HEK293 (cell line): ENCODE data around the gene ABHD17C.

ENCODE experiments used
- HOXC10 ChIP-seq: sonication (generic); formaldehyde crosslinking; IDR thresholded peaks from 2 replicates; pipeline ENCODE4 v1.8.1; 2023; ENCODE audit warnings: mild to moderate bottlenecking, missing genetic modification reagents
- ZBTB17 ChIP-seq: fragments of 450-650 bp; formaldehyde crosslinking; IDR thresholded peaks from 2 replicates; pipeline ENCODE4 v1.5.1; 2016; ENCODE audit warnings: missing biosample characterization, missing genetic modification characterization
- ZEB2 ChIP-seq: fragments of 450-650 bp; formaldehyde crosslinking; IDR thresholded peaks from 2 replicates; pipeline ENCODE4 v1.5.1; 2016; ENCODE audit warnings: missing biosample characterization, missing genetic modification characterization
- ZFP37 ChIP-seq: fragments of 450-650 bp; formaldehyde crosslinking; IDR thresholded peaks from 2 replicates; pipeline ENCODE4 v1.5.1; 2016; ENCODE audit warnings: missing biosample characterization, missing genetic modification characterization
- ZNF274 ChIP-seq, 2 experiments: fragments of 200-500 bp in 1 of 2; fragments of 450-650 bp in 1 of 2; sonication (Bioruptor generic) in 1 of 2; formaldehyde crosslinking in 1 of 2; IDR thresholded peaks; 2 replicates each; pipeline versions ENCODE4 v1.5.1 to v1.6.1; 2014 to 2016; ENCODE audit warnings: borderline replicate concordance in 1 of 2, inconsistent platforms in 1 of 2, low read length in 1 of 2, missing biosample characterization in 1 of 2, missing genetic modification characterization in 1 of 2
- ZNF341 ChIP-seq: fragments of 450-650 bp; formaldehyde crosslinking; IDR thresholded peaks from 2 replicates; pipeline ENCODE4; 2016; ENCODE audit warnings: low read depth, missing biosample characterization, missing genetic modification characterization
- ZNF501 ChIP-seq: fragments of 450-650 bp; formaldehyde crosslinking; IDR thresholded peaks from 2 replicates; pipeline ENCODE4 v1.5.1; 2016; ENCODE audit warnings: missing biosample characterization, missing genetic modification characterization
- ZNF76 ChIP-seq: fragments of 450-650 bp; formaldehyde crosslinking; IDR thresholded peaks from 2 replicates; pipeline ENCODE4; 2016; ENCODE audit warnings: low read depth, missing biosample characterization, missing genetic modification characterization, borderline replicate concordance
- ZNF785 ChIP-seq: fragments of 450-650 bp; formaldehyde crosslinking; IDR thresholded peaks from 2 replicates; pipeline ENCODE4 v1.5.1; 2016; ENCODE audit warnings: missing biosample characterization, missing genetic modification characterization
- ZNF792 ChIP-seq: fragments of 450-650 bp; formaldehyde crosslinking; IDR thresholded peaks from 2 replicates; pipeline ENCODE4 v1.5.1; 2016; ENCODE audit warnings: missing biosample characterization, missing genetic modification characterization
- TF ChIP-seq, protein P1 (sequence below): fragments of 450-650 bp; formaldehyde crosslinking; IDR thresholded peaks from 2 replicates; pipeline ENCODE4 v1.5.1; 2016; ENCODE audit warnings: missing biosample characterization, missing genetic modification characterization, low read depth
- TF ChIP-seq, protein P2 (sequence below): fragments of 450-650 bp; formaldehyde crosslinking; IDR thresholded peaks from 2 replicates; pipeline ENCODE4 v1.5.1; 2016; ENCODE audit warnings: missing biosample characterization, missing genetic modification characterization
- TF ChIP-seq, protein P3 (sequence below): fragments of 450-650 bp; formaldehyde crosslinking; IDR thresholded peaks from 2 replicates; pipeline ENCODE4 v1.5.1; 2016; ENCODE audit warnings: missing biosample characterization, missing genetic modification characterization
- TF ChIP-seq, protein P4 (sequence below): IDR thresholded peaks from 2 replicates; pipeline ENCODE4 v1.6.1; 2011; ENCODE audit warnings: mild to moderate bottlenecking, low read depth, low read length, borderline replicate concordance

DNA sequence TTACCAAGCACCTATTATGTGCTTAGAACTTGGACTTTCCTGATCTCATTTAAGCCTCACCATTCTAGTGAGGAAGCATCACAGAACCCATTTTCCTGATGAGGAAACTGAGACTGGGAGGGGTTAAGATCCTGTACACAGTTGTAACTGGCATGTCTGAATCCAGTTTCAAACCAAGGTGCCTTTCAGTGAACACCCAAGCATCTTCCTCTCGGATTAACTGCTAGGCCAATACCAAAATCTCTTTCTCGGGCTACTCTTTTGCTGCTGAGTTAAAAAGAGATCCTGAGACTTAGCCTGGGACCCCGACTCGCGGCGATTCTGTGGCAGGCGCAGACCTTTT is 83.5 kb downstream of the ABHD17C start:
- TF ChIP-seq, protein P1, sequence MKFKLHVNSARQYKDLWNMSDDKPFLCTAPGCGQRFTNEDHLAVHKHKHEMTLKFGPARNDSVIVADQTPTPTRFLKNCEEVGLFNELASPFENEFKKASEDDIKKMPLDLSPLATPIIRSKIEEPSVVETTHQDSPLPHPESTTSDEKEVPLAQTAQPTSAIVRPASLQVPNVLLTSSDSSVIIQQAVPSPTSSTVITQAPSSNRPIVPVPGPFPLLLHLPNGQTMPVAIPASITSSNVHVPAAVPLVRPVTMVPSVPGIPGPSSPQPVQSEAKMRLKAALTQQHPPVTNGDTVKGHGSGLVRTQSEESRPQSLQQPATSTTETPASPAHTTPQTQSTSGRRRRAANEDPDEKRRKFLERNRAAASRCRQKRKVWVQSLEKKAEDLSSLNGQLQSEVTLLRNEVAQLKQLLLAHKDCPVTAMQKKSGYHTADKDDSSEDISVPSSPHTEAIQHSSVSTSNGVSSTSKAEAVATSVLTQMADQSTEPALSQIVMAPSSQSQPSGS, result no peak
- TF ChIP-seq, protein P2, sequence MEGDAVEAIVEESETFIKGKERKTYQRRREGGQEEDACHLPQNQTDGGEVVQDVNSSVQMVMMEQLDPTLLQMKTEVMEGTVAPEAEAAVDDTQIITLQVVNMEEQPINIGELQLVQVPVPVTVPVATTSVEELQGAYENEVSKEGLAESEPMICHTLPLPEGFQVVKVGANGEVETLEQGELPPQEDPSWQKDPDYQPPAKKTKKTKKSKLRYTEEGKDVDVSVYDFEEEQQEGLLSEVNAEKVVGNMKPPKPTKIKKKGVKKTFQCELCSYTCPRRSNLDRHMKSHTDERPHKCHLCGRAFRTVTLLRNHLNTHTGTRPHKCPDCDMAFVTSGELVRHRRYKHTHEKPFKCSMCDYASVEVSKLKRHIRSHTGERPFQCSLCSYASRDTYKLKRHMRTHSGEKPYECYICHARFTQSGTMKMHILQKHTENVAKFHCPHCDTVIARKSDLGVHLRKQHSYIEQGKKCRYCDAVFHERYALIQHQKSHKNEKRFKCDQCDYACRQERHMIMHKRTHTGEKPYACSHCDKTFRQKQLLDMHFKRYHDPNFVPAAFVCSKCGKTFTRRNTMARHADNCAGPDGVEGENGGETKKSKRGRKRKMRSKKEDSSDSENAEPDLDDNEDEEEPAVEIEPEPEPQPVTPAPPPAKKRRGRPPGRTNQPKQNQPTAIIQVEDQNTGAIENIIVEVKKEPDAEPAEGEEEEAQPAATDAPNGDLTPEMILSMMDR (tag by site-specific recombination), result no peak
- TF ChIP-seq, protein P3, sequence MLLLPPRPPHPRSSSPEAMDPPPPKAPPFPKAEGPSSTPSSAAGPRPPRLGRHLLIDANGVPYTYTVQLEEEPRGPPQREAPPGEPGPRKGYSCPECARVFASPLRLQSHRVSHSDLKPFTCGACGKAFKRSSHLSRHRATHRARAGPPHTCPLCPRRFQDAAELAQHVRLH, result no peak
- no peak for TF ChIP-seq ZNF341 (tag by site-specific recombination)
- no peak for TF ChIP-seq ZBTB17 (tag by site-specific recombination)
- no peak for TF ChIP-seq ZNF501 (tag by site-specific recombination)
- TF ChIP-seq ZNF274 (IDR thresholded peaks at IDR 0.05; ENCODE audit: low read length), result no peak
- TF ChIP-seq ZNF274 (tag by site-specific recombination; IDR thresholded peaks at IDR 0.05; ENCODE audit: borderline replicate concordance), result no peak
- TF ChIP-seq ZFP37 (tag by site-specific recombination), result no peak
- TF ChIP-seq, protein P4, sequence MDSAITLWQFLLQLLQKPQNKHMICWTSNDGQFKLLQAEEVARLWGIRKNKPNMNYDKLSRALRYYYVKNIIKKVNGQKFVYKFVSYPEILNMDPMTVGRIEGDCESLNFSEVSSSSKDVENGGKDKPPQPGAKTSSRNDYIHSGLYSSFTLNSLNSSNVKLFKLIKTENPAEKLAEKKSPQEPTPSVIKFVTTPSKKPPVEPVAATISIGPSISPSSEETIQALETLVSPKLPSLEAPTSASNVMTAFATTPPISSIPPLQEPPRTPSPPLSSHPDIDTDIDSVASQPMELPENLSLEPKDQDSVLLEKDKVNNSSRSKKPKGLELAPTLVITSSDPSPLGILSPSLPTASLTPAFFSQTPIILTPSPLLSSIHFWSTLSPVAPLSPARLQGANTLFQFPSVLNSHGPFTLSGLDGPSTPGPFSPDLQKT, result no peak
- TF ChIP-seq ZNF792 (tag by site-specific recombination), result no peak
- no peak for TF ChIP-seq ZEB2
- no peak for TF ChIP-seq HOXC10 (CRISPR knock-in tag)
- TF ChIP-seq ZNF785 (tag by site-specific recombination), result no peak
- no peak for TF ChIP-seq ZNF76 (tag by site-specific recombination)
